NCI-H2227 (cell line): ENCODE data around the gene TENT4A.
A peak's percentile ranks its signal among the peaks of the same experiment; 100 is the strongest.

Source experiments
- DNase-seq: peaks from one replicate; lab custom pipeline; 2025; ENCODE audit not compliant: unreplicated experiment; lab: John Stamatoyannopoulos, UW

Gene TENT4A

GRCh38 chr5:6700074-6700684 lies 13.1 kb upstream of the TENT4A start:
- DNase-seq: no peak

GRCh38 chr5:6700685-6701355 lies 12.4 kb upstream of the TENT4A start:
- DNase-seq: no peak

GRCh38 chr5:6701491-6701890 lies 11.7 kb upstream of the TENT4A start:
- no peak for DNase-seq

GRCh38 chr5:6702633-6703032 lies 10.6 kb upstream of the TENT4A start:
- DNase-seq: no peak

DNA sequence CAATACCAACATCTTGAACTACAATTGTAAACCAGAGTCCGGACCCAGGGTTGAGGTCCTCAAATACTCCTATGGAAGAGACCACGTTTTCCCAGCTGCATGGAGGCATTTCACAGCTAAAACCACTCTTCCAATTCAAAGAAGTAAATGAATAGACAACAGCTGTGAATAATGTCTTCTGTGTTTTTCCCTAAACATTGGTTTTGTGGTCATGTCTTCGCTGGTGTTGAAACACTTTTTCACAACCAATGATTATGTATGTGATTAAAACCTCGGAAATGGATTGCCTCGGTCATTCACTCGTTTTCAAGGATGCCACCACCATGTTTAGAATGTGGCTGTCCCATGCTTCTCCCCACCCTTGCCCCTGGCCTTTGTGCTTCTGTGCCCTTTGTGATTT lies 9.4 kb upstream of the TENT4A start:
- DNase-seq: no peak

DNA sequence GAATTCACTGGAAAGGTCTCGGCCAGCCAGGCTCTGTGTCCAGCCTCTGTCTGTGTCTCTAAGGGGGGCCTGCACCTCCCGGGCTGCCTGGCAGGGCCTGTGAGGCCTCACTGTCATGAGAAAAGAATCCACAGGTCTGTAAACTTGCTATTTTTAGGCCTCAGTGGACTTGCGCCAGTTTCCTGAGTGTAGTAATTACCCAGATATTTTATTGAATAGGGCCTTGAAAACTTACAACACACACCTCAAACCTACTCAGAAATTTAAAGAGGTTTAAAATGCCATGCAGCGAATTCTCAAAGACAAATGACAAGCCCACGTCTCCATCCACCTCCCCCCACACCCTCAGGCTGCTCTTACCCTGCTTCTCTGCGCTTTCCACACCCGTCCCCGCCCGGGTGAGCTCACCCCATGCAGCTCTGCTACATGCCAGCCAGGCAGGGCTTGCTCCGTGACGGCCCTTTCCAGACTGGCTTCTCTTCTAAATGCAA lies 8.8 kb upstream of the TENT4A start:
- no peak for DNase-seq

DNA sequence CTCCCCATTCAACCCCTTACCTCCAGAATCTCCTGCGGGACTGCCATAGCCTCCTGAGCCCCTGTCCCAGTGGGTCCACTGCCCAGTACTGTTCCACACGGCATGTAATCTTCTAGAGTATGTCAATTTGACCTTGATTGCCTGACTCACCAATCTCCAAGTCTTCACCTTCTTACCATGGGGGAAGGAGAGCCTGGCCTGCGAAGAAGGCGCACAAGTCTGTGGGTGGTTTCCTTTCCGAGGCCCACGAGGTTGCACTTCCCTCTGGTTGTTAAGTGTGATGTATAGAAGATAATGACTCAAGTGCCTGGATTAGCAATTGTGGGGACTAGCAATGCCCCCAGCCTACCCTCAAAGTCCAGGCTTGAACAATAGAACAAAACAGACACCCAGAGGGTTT lies 8.1 kb upstream of the TENT4A start:
- DNase-seq: no peak

GRCh38 chr5:6705959-6706358 lies 7.3 kb upstream of the TENT4A start:
- no peak for DNase-seq

GRCh38 chr5:6707852-6708251 lies 5.4 kb upstream of the TENT4A start:
- no peak for DNase-seq

DNA sequence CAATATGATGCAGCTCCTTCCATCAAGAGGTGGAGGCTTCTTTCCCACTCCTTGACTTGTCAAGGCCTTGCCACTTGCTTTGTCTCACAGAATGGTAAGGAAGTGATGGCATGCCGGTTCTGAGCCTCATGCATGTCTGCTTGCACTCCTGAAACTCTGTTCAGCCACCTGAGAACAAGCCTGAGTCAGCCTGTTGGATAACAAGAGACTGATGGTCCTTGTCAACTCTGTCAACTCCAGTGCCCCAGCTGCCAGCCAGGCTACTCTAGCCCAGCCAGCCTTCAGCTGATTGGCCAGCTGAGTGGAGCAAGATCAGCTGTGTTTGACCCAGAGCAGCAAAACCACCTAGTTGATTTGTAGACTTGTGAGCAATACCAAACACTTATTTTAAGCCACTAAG lies 4.4 kb upstream of the TENT4A start:
- no peak for DNase-seq

DNA sequence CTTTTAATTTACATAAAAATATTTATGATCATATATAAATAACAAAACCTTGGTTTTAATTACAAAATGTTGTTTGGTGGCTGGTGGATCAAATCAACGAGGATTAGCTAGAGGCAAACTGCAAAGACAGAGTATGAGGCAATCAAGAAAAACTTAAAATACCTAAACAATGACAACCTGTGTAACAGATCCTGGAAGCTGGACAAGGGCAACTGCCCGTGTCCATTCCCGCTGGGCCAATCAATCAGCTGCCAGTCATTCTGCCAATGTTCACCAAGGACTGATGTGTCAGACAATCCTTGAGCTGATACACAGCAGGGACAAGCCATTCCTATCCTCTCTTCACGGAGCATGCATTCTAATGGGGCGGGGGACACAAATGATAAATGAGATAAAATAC lies 3.2 kb upstream of the TENT4A start:
- no peak for DNase-seq

- no peak for DNase-seq
These were observed 2.5 kb upstream of the TENT4A start for GRCh38 chr5:6710551-6711318.

GRCh38 chr5:6711409-6712141 lies 1.7 kb upstream of the TENT4A start:
- DNase-seq: no peak

DNA sequence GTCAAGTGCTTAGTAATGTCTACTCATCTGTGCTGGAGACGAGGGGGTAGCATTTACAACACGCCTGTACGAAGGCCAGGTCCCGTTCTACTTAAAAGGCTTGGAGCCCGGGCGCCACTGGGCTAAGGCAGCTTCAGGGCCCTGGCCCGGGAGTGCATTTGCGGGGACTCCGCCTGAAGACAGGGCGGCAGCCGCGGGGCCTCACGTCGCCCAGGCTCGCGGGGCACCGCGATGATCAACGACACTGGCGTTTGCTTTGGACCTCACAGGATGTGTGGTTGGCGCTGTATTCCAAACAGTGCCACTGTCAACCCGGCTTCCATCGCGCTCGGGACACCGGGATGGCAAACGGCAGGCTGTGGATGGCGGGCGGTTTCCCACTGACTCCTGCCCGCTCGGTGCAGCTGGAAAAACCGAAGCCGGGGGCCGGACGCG lies 1.1 kb upstream of the TENT4A start:
- DNase-seq: peak; percentile 73

DNA sequence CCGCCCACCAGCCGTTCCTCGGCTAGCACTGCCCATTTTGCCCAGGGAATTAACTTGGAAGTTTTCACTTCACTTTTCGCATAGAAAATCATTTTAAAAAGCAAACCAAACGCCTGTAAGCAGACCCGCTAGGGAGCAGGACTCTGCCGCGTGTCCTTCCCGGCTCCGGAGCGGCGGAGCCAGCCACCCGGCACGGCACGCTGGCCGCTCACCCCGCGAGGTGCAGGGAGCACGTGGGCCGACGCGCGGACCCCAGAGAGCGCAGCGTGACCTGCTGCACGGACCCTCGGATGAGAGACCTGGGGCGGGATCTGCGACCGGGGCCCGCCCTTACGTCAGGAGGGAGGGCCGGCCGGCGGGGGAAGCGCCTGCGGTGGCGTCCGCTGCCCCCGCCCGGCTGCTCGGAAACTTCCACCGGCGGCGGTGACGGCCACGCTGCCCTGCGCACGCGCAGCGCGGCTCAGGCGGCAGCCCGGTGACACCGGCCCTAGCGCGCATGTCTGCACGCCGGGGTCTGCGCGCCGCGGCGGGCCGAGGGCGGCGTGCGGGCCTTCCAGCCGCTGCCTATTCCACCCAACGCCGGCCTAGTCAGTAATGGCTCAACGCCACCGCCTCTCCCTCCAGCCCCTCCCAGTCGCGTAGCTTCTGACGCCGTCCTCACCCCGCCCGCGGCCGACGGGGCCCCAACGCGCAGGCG lies 507 bp upstream of the TENT4A start:
- peak; percentile 99 for DNase-seq

DNA sequence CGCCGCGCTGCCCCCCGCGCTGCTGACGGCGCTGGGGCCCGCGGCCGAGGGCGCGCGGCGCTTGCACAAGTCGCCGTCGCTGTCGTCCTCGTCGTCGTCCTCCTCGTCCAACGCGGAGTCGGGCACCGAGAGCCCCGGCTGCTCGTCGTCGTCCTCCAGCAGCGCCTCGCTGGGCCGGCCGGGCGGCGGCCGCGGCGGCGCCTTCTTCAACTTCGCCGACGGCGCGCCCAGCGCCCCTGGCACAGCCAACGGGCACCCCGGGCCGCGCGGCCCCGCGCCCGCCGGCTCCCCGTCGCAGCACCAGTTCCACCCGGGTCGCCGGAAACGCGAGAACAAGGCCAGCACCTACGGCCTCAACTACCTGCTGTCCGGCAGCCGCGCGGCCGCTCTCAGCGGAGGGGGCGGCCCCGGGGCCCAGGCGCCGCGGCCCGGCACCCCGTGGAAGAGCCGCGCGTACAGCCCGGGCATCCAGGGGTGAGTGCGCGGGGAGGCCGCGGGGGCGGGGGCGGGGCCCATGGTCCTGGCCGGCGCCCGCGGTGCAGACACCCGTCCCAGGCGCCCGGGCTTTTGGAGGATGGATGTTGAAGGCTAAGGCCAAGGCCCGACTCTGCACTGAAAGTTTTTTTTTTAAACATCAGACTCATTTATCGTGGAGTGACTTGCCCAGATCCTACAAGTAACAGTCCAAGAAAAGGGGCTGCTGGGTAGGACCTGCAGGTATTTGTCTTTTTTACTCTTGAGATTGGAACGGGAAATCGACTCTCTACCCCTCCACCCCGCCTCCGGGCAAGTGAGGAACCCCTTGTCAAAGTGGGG lies 1.2 kb downstream of the TENT4A start:
- peak; percentile 56 for DNase-seq

DNA sequence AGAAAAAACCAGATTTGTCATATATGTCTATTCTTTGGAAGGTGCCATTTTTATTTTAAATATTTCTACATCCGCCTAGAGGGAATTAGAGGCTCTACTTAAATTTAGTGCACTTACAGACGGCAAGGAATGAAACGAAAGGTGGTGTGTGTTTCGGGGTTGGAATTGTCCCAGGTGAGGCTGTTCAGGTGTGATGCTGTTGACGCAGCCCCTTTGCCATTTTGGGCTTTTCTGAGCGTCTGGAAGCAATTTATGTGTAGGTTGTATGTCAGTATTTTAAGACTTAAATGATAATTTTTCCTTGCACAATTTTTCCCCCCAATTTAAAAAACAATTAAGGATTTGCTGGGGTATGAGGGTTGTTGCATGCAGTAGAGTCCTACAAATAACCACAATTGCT lies 2.0 kb downstream of the TENT4A start:
- DNase-seq: no peak

DNA sequence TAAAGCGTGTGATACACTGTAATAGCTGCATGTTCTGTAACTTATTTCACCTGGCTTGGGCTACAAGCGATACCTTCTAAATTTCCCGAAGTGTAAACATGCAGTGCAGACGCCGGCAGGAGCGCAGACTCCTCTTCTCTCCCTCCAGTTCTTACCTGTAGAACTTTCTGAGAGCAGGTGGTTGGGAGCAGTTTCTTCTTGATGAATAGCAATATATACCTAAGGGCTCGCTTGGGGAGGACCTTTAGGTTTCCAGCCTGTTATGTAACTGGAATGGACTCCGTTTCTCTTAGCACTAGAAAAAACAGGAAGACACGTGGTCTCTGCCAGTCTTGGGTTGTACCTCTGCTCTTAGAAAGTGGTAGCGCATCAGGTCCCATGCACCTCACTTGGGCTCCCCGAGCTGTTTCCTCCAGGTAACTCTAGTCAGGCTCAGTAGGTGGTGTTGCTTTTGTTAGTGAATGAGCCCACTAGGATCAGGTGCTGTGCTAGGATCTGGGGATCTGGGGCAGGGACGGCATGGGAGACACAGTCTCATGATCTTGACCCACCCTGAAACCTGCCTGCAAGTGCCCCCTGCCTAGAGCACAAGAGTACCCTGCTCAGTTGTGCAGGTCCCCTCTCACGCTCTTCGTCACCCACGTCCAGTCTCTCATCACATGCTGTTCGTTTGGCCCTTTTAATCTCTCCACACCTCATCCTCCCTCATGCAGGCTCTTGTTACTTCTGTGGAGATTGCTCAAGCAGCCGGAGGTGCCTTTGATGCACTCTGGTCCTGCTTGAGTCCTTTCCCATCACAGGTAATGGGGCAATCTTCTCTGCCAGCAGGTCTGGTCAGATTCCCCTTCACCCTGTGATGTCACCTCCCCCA lies 2.8 kb downstream of the TENT4A start:
- DNase-seq: no peak

- DNase-seq: no peak
These were observed 3.5 kb downstream of the TENT4A start for GRCh38 chr5:6716629-6717149.
